ENCODE measurements around the gene QRFP. TPM values are rescaled to one million over a fixed set of nuclear protein-coding genes. Genes with fewer than 3 reads are reported as not detected.
A peak's percentile ranks its signal among the peaks of the same experiment; 100 is the strongest.
"Not testable (repeated sequence)": the region's sequence is repeated elsewhere in the genome, so short reads cannot be mapped to it uniquely, and the experiment has no call there.

QRFP gene
- total RNA-seq, 1 donor from 2014 or later: not detected

GRCh38 chr9:130849356-130849755 is 47.3 kb downstream of the QRFP start:
- Histone ChIP-seq H3K27me3 (ENCODE audit: low read depth) (no peaks in the 10 kb centered on the region), H3K9me3 (replicated peaks) (no peaks in the 10 kb centered on the region), H3K4me1 (peaks cover 62% of the 10 kb centered on the region), H3K36me3 (peaks cover 3% of the 10 kb centered on the region), H3K27ac (replicated peaks) (peak overlapping the region; percentile 96), H3K4me3 (no peak overlapping the region)
- TF ChIP-seq CTCF (IDR thresholded peaks at IDR 0.05; ENCODE audit: borderline replicate concordance): no peak
- intact Hi-C loops (cut with micrococcal nuclease): no loop called here
- no peak for DNase-seq

- intact Hi-C loops (cut with micrococcal nuclease); DNase-seq; H3K9me3 ChIP-seq (replicated peaks): not testable (repeated sequence)
Observed at GRCh38 chr9:130848514-130848913, 48.1 kb downstream of the QRFP start.

GRCh38 chr9:130847306-130848217 is 49.0 kb downstream of the QRFP start:
- TF ChIP-seq CTCF (IDR thresholded peaks at IDR 0.05; ENCODE audit: borderline replicate concordance): no peak
- Histone ChIP-seq H3K36me3 (no peaks in the 10 kb centered on the region), H3K27me3 (ENCODE audit: low read depth) (no peaks in the 10 kb centered on the region), H3K9me3 (replicated peaks) (no peaks in the 10 kb centered on the region), H3K27ac (replicated peaks) (peak overlapping the region; percentile 96), H3K4me1 (peaks cover 80% of the 10 kb centered on the region), H3K4me3 (peak overlapping the region; percentile 5)
- peak; percentile 71 for DNase-seq
- intact Hi-C loops (cut with micrococcal nuclease): no loop called here

More at GRCh38 chr9:130848514-130848913, 48.1 kb downstream of the QRFP start:
- not testable (repeated sequence) for H3K27me3 ChIP-seq (ENCODE audit: low read depth); H3K4me3 ChIP-seq; H3K36me3 ChIP-seq
- H3K4me1 ChIP-seq: peaks cover 70% of the 10 kb centered on the region
- H3K27ac ChIP-seq (replicated peaks): peak overlapping the region; percentile 96

- Histone ChIP-seq H3K9me3 (replicated peaks) (no peaks in the 10 kb centered on the region), H3K4me1 (peaks cover 88% of the 10 kb centered on the region), H3K27me3 (ENCODE audit: low read depth) (no peaks in the 10 kb centered on the region), H3K4me3 (peak overlapping the region; percentile 47), H3K36me3 (no peaks in the 10 kb centered on the region), H3K27ac (replicated peaks) (peak overlapping the region; percentile 96)
- no peak for TF ChIP-seq CTCF (IDR thresholded peaks at IDR 0.05; ENCODE audit: borderline replicate concordance)
- peak; percentile 38 for DNase-seq
- intact Hi-C loops (cut with micrococcal nuclease): no loop called here
Observed at GRCh38 chr9:130846487-130847305, 49.9 kb downstream of the QRFP start.

GRCh38 chr9:130845901-130846481 is 50.6 kb downstream of the QRFP start:
- no peaks in the 10 kb centered on the region for H3K9me3 ChIP-seq (replicated peaks)
- intact Hi-C loops (cut with micrococcal nuclease): no loop called here
- H3K27me3 ChIP-seq (ENCODE audit: low read depth): no peaks in the 10 kb centered on the region
- no peak for DNase-seq
- H3K27ac ChIP-seq (replicated peaks): peak overlapping the region; percentile 96
- no peaks in the 10 kb centered on the region for H3K36me3 ChIP-seq
- peaks cover 96% of the 10 kb centered on the region for H3K4me1 ChIP-seq
- peak overlapping the region; percentile 47 for H3K4me3 ChIP-seq
- no peak for TF ChIP-seq CTCF (IDR thresholded peaks at IDR 0.05; ENCODE audit: borderline replicate concordance)
